Choroid plexus epithelial cell (primary cell): ENCODE data around the gene TRIM22.
A peak's percentile ranks its signal among the peaks of the same experiment; 100 is the strongest.

Source experiments
- DNase-seq: peaks from one replicate; pipeline ENCODE4 v3.0.0-alpha.2; 2010; ENCODE audit warnings: low read depth
- H3K4me3 ChIP-seq: 2 replicates; pipeline ENCODE4 v1.5.1; 2011; ENCODE audit warnings: low read depth, mild to moderate bottlenecking, control low read depth, low read length, moderate library complexity
- CTCF ChIP-seq: conservative IDR thresholded peaks from 2 replicates; pipeline ENCODE4 v1.5.1; 2011; ENCODE audit warnings: low read depth, mild to moderate bottlenecking, control low read depth, inconsistent platforms, low read length, moderate library complexity

Gene TRIM22

DNA sequence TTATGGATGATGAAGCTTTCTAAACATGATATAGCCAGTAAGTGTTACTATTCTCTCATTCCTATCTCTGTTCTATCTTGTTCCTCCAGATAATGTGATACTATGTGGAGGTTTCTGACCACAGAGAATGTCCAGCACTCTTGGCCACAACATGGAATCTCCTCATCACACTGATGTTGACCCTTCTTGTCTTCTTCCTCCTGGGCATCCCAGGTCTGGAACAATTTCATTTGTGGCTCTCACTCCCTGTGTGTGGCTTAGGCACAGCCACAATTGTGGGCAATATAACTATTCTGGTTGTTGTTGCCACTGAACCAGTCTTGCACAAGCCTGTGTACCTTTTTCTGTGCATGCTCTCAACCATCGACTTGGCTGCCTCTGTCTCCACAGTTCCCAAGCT is 36.8 kb downstream of the TRIM22 start:
- DNase-seq = no peak
- H3K4me3 ChIP-seq = no peak overlapping the region
- TF ChIP-seq CTCF = no peak

DNA sequence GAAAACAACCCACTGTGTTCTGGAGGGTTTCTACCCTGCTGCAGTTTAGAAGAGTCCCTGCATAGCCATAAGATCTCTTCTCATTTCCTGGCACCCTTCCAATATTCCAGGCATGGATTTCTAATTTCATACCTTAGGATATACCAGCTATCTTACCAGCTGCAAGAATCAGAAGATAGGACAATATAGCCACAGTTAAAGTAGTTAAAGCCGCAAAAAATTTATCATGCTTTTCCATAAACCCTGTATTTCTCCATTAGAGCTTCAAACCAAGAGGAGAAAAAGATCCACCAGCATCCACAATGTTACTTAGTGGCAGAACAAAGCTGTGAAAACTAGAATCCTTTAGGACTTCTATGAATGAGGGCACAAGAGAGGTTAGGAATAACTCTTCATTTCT is 38.1 kb downstream of the TRIM22 start:
- no peak for DNase-seq
- TF ChIP-seq CTCF = no peak
- no peak overlapping the region for H3K4me3 ChIP-seq

GRCh38 chr11:5736396-5736795 is 46.8 kb downstream of the TRIM22 start, which contains the start of gene OR56B1:
OR56B1 (plus strand) TSS chr11:5736448; CDS start chr11:5736517, 69 bp downstream.
- no peak within 1 kb of the TSS for H3K4me3 ChIP-seq
- no peak for DNase-seq
- no peak for TF ChIP-seq CTCF

DNA sequence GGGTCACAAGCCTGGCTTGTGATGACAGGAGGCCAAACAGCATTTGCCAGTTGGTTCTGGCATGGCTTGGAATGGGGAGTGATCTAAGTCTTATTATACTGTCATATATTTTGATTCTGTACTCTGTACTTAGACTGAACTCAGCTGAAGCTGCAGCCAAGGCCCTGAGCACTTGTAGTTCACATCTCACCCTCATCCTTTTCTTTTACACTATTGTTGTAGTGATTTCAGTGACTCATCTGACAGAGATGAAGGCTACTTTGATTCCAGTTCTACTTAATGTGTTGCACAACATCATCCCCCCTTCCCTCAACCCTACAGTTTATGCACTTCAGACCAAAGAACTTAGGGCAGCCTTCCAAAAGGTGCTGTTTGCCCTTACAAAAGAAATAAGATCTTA is 47.5 kb downstream of the TRIM22 start:
- no peak overlapping the region for H3K4me3 ChIP-seq
- peak; percentile 47 for DNase-seq
- no peak for TF ChIP-seq CTCF

GRCh38 chr11:5737670-5738392 is 48.2 kb downstream of the TRIM22 start:
- no peak overlapping the region for H3K4me3 ChIP-seq
- peak; percentile 3 for DNase-seq
- no peak for TF ChIP-seq CTCF

DNA sequence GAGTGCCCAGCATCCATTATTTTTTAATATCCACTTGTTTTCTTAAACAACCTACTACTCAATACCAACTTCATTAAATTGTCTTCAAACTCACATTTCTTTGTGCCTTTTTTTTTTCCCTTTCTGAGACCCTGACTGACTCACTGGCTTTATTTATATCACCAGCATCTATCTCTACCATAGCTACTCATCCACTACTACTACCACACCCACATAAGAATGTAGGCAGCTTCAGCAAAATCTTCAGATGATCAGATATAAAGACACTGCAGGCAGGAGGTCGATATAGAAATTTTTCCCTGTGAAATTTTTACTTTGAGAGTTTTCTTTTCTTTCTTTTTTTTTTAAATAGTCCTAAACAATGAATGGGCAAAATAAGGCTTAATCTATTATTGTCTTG is 48.8 kb downstream of the TRIM22 start:
- TF ChIP-seq CTCF = no peak
- no peak overlapping the region for H3K4me3 ChIP-seq
- no peak for DNase-seq

DNA sequence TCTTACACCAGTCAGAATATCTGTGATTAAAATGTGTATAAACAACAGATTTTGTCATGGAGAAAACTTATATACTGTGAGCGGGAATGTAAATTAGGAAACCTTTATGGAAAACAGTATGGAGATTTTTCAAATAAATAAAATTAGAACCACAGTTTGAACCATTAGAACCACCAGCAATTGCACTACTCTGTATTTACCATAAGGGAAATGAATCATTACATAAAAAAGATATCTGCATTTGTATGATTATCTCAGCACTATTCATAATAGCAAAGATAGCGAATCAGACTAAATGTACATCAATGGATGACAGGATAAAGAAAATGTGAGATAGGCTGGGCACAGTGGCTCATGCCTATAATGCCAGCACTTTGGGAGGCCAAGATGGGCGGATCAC is 57.0 kb downstream of the TRIM22 start:
- TF ChIP-seq CTCF = no peak
- H3K4me3 ChIP-seq = no peak overlapping the region
- DNase-seq = no peak
